Urinary bladder (tissue), 4 donors: ENCODE results near the gene GOLGA6L2. TPM values are rescaled to one million over a fixed set of nuclear protein-coding genes. Genes with fewer than 3 reads are reported as not detected.
"Not testable (repeated sequence)": the region's sequence is repeated elsewhere in the genome, so short reads cannot be mapped to it uniquely, and the experiment has no call there.

Experiments
- DNase-seq: peaks from one replicate; pipeline ENCODE4 v3.0.0-alpha.2; 2015; ENCODE audit errors: extremely low spot score
- H3K27ac ChIP-seq: one replicate; pipeline ENCODE4 v1.5.1; 2013; ENCODE audit warnings: low read depth, mild to moderate bottlenecking, moderate library complexity
- H3K36me3 ChIP-seq: one replicate; pipeline ENCODE4 v1.6.1; 2013; ENCODE audit warnings: mild to moderate bottlenecking, moderate library complexity; ENCODE audit not compliant: insufficient read depth
- H3K4me1 ChIP-seq: one replicate; pipeline ENCODE4 v1.6.1; 2013; ENCODE audit warnings: mild to moderate bottlenecking, moderate library complexity; ENCODE audit not compliant: insufficient read depth
- H3K4me3 ChIP-seq: one replicate; pipeline ENCODE4 v1.5.1; 2013; ENCODE audit warnings: low read depth, low read length
- WGBS: extraction: QIAGEN DNeasy Blood & Tissue Kit; methylation state at CpG from one replicate; pipeline ENCODE4 v1.1.7; 2013; 5-methylcytosine and 5-hydroxymethylcytosine counted together
- polyA plus RNA-seq: library from polyadenylated mRNA; stranded (reverse); fragments of 200-250 nt; gene quantifications from one replicate; pipeline ENCODE4 v1.2.3, GENCODE V29; 2013
- total RNA-seq: library from RNA; depleted of rRNA; stranded (reverse); fragments of >200 nt; gene quantifications from one replicate; pipeline ENCODE4 v1.2.3, GENCODE V29; 2014
- donor health status: healthy with polysubstance abuse.
- donor health status: healthy.

The GOLGA6L2 gene
- total and polyA plus RNA-seq, 2 donors, result not detected

DNA sequence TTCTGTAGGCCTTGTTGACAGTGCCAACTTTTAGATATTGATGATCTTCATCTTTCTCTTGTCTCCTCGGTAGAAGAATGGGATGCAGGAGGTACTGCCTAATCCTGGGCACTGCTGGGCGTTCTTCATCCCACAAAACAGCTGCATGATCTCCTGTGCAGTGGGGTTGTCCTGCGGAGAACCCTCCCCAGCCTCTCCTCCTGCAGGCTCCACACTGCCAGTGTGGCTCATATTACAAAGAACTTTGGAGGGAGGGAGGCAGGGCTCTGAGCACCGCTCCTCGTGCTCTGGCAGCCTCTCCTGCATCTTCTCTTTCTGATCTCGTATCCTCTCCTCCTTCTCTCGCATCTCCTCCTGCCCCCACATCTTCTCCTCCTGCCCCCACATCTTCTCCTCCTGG is 7.5 kb downstream of the GOLGA6L2 start:
- H3K4me1 ChIP-seq, result no peaks in the 10 kb centered on the region
- 59% methylated on average over 7 of the region's 7 CpGs for WGBS
- H3K36me3 ChIP-seq, result no peaks in the 10 kb centered on the region
- H3K4me3 ChIP-seq, result no peak overlapping the region
- no peak for DNase-seq
- no peak overlapping the region for H3K27ac ChIP-seq

DNA sequence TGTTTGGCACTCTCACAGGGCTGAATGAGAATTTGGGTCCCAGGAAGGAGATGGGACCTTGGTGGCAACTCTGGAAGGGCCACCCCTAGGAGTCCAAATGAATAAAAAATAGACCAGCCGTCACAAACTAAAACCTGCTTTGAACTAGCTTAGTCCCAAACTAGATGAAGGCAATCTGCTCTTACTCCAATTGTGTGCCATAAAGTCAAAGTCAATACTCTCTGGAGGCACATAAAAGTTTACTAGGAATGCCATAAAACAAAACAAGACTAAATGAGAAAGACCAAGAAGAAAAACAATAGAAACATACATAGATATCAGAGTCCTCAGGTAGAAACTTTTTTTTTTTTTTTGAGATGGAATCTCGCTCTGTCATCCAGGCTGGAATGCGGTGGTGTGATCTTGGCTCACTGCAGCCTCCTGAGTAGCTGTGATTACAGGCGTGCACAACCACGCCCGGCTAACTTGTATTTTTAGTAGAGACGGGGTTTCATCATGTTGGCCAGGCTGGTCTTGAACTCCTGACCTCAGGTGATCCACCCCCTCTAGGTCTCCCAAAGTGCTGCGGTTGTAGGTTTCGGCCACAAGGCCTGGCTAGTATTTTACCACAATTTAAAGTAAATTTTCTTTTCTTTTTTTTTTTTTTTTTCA is 8.1 kb downstream of the GOLGA6L2 start:
- DNase-seq, result no peak
- Histone ChIP-seq H3K4me3 (no peak overlapping the region), H3K4me1 (no peaks in the 10 kb centered on the region), H3K36me3 (no peaks in the 10 kb centered on the region), H3K27ac (no peak overlapping the region)
- 77% methylated on average over 9 of the region's 9 CpGs for WGBS

GRCh38 chr15:23437673-23438072 is 9.4 kb downstream of the GOLGA6L2 start:
- 87% methylated on average over 2 of the region's 2 CpGs for WGBS
- Histone ChIP-seq H3K27ac (no peak overlapping the region), H3K4me1 (no peaks in the 10 kb centered on the region), H3K4me3 (no peak overlapping the region), H3K36me3 (no peaks in the 10 kb centered on the region)
- DNase-seq, result no peak

DNA sequence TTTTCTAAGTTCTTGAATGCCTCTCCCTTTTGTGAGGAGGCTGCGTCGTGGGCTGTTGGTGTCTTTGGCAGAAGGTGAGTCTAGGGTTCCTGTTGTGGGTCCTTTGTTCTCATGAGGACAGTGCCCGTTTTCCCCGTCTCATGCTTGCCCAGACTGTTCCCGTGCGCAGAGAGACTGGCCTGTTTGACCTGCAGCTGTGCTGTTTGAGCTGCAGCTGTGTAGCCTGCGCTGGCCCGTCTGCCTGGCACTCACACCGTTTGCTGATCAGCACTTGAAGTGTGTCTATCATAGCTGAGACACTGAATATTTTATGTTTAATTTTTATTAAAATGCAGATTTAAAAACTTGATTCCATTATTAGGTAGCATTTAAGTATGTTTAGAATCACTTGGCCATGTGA is 9.9 kb downstream of the GOLGA6L2 start:
- DNase-seq, result no peak
- H3K36me3 ChIP-seq, result no peaks in the 10 kb centered on the region
- 79% methylated on average over 9 of the region's 9 CpGs for WGBS
- no peak overlapping the region for H3K27ac ChIP-seq
- H3K4me3 ChIP-seq, result no peak overlapping the region
- H3K4me1 ChIP-seq, result no peaks in the 10 kb centered on the region

GRCh38 chr15:23436421-23436820 is 10.6 kb downstream of the GOLGA6L2 start:
- Histone ChIP-seq H3K4me1 (no peaks in the 10 kb centered on the region), H3K27ac (no peak overlapping the region), H3K4me3 (no peak overlapping the region), H3K36me3 (no peaks in the 10 kb centered on the region)
- WGBS, result 81% methylated on average over 12 of the region's 12 CpGs
- DNase-seq, result no peak

GRCh38 chr15:23434699-23435098 is 12.3 kb downstream of the GOLGA6L2 start:
- WGBS, result 89% methylated on average over 2 of the region's 2 CpGs
- H3K4me1 ChIP-seq, DNase-seq, H3K36me3 ChIP-seq, H3K27ac ChIP-seq, H3K4me3 ChIP-seq: not testable (repeated sequence)

DNA sequence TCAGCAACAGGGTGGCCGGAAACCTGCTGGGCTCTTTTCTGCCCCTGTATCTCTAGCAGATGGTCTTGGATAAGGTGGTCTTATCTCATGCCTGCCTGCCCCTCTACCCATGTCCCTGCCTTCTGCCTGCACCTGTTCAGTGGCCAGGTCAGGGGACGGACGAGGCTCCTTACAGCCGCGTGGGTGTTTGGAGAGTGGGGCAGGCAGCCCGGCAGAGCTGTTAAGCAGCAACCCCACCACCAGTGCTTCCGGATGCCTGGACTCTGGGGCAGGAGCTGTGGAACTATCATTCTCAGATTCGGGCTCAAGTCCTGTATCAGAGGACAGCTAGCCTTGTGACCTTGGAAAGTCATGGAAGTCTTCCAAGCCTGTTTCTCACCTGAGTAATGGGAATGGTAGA is 21.7 kb downstream of the GOLGA6L2 start:
- not testable (repeated sequence) for DNase-seq, H3K36me3 ChIP-seq, H3K4me1 ChIP-seq, H3K4me3 ChIP-seq, H3K27ac ChIP-seq
- WGBS, result 92% methylated on average over 8 of the region's 8 CpGs

- no peak overlapping the region for H3K27ac ChIP-seq
- H3K4me3 ChIP-seq, result no peak overlapping the region
- WGBS, result 91% methylated on average over 13 of the region's 13 CpGs
- DNase-seq, result no peak
- no peaks in the 10 kb centered on the region for H3K36me3 ChIP-seq
- H3K4me1 ChIP-seq, result no peaks in the 10 kb centered on the region
Observed at GRCh38 chr15:23424111-23424904, 22.7 kb downstream of the GOLGA6L2 start.

GRCh38 chr15:23422946-23423708 is 23.9 kb downstream of the GOLGA6L2 start:
- no peak for DNase-seq
- 67% methylated on average over 8 of the region's 8 CpGs for WGBS
- Histone ChIP-seq H3K36me3 (no peaks in the 10 kb centered on the region), H3K4me1 (no peaks in the 10 kb centered on the region), H3K27ac (no peak overlapping the region), H3K4me3 (no peak overlapping the region)

GRCh38 chr15:23422099-23422945 is 24.7 kb downstream of the GOLGA6L2 start:
- no peak overlapping the region for H3K27ac ChIP-seq
- no peak for DNase-seq
- no peaks in the 10 kb centered on the region for H3K36me3 ChIP-seq
- H3K4me1 ChIP-seq, result no peaks in the 10 kb centered on the region
- WGBS, result 83% methylated on average over 18 of the region's 18 CpGs
- H3K4me3 ChIP-seq, result no peak overlapping the region

DNA sequence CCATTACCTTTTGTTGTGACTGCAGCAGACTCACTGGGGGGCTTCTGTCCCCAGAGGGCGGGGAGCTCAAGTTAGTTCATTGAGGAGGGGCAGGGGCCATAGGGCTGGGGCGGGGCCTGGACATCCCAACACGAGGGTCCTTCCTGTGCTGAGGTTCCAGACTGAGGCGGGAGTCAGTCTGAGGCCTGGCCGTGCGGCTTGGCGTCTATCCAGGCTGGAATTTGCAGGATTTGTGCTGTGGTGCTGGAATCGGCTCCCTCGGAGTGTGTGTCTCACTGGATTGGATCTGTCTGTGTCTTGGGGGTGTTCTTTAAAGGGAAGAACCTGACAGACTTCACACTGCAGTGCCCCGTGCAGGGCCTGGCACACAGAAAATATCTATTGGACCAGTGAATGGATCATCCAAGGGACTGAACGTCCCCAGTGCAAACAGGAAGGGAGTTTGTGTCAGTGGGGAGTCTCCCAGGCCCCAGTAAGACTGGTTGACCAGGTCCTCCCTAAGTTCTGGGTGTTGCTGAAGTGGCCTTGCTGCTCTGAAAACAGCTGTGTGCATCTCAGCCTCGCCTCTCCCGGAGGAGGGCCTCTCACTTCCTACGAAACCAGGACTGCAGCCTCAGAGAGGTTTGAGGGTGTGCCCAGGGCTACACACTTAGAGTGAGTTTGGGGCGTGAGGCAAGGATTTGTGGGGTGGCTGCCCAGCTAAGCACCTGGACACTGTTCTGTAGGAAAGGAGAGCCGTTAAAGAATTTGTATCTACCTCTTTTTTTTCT is 26.1 kb downstream of the GOLGA6L2 start:
- Histone ChIP-seq H3K4me1 (no peaks in the 10 kb centered on the region), H3K4me3 (no peak overlapping the region), H3K36me3 (no peaks in the 10 kb centered on the region), H3K27ac (no peak overlapping the region)
- WGBS, result 56% methylated on average over 16 of the region's 16 CpGs
- DNase-seq, result no peak

- no peak for DNase-seq
- no peak overlapping the region for H3K27ac ChIP-seq
- H3K4me1 ChIP-seq, result no peaks in the 10 kb centered on the region
- H3K4me3 ChIP-seq, result no peak overlapping the region
- H3K36me3 ChIP-seq, result no peaks in the 10 kb centered on the region
- 84% methylated on average over 43 of the region's 43 CpGs for WGBS
Observed at GRCh38 chr15:23416349-23417276, 30.4 kb downstream of the GOLGA6L2 start.
